WERI-Rb-1 (cell line): ENCODE results near the gene LRP3.
"Not testable (repeated sequence)": the region's sequence is repeated elsewhere in the genome, so short reads cannot be mapped to it uniquely, and the experiment has no call there.

ENCODE experiments used
- DNase-seq: peaks from one replicate; pipeline ENCODE4 v3.0.0-alpha.2; 2020
- H3K27ac ChIP-seq: fragments of 250-450 bp; sonication (Bioruptor Pico); 2 replicates; pipeline ENCODE4 v1.5.1; 2020; ENCODE audit warnings: mild to moderate bottlenecking, moderate library complexity
- H3K27me3 ChIP-seq: fragments of 250-450 bp; sonication (Bioruptor Pico); 2 replicates; pipeline ENCODE4 v1.5.1; 2021; ENCODE audit warnings: mild to moderate bottlenecking, low read depth, moderate library complexity; ENCODE audit not compliant: insufficient read depth, severe bottlenecking
- H3K36me3 ChIP-seq: fragments of 250-450 bp; sonication (Bioruptor Pico); 2 replicates; pipeline ENCODE4 v1.5.1; 2020; ENCODE audit warnings: mild to moderate bottlenecking, moderate library complexity
- H3K4me3 ChIP-seq: 2 replicates; pipeline ENCODE4 v1.5.1; 2011; ENCODE audit warnings: low read depth, mild to moderate bottlenecking, control low read depth, low read length
- H3K9me3 ChIP-seq: fragments of 250-450 bp; sonication (Bioruptor Pico); 2 replicates; pipeline ENCODE4 v1.5.1; 2021; ENCODE audit warnings: mild to moderate bottlenecking, moderate library complexity; ENCODE audit not compliant: severe bottlenecking
- TF ChIP-seq, protein P1 (sequence below): IDR thresholded peaks from 2 replicates; pipeline ENCODE4 v1.5.1; 2011; ENCODE audit warnings: low read depth, mild to moderate bottlenecking, control low read depth, inconsistent platforms, low read length

LRP3 gene

GRCh38 chr19:33186431-33187182, 7.5 kb upstream of the LRP3 start:
- no peaks in the 10 kb centered on the region for H3K36me3 ChIP-seq
- no peak overlapping the region for H3K27ac ChIP-seq
- no peaks in the 10 kb centered on the region for H3K27me3 ChIP-seq
- no peak for DNase-seq
- TF ChIP-seq, protein P1, sequence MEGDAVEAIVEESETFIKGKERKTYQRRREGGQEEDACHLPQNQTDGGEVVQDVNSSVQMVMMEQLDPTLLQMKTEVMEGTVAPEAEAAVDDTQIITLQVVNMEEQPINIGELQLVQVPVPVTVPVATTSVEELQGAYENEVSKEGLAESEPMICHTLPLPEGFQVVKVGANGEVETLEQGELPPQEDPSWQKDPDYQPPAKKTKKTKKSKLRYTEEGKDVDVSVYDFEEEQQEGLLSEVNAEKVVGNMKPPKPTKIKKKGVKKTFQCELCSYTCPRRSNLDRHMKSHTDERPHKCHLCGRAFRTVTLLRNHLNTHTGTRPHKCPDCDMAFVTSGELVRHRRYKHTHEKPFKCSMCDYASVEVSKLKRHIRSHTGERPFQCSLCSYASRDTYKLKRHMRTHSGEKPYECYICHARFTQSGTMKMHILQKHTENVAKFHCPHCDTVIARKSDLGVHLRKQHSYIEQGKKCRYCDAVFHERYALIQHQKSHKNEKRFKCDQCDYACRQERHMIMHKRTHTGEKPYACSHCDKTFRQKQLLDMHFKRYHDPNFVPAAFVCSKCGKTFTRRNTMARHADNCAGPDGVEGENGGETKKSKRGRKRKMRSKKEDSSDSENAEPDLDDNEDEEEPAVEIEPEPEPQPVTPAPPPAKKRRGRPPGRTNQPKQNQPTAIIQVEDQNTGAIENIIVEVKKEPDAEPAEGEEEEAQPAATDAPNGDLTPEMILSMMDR = no peak
- no peaks in the 10 kb centered on the region for H3K9me3 ChIP-seq
- H3K4me3 ChIP-seq = no peak overlapping the region

DNA sequence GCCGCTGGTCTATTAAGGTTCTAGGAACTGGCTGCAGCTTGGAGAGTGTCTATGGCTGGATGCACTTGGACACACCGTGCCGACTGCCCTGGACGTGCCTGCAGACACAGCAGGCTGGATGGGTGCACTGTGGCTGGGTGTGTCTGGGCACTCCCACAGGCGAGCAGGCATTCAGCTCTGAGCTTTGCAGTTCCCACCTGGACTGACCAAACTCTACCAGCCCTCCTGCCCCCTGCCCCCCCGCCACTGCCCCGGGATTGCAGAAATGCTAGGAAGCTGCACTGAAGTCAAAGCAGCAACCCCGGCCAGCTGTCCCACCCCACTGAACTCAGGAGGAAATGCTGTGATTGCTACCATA, 7.0 kb upstream of the LRP3 start:
- Histone ChIP-seq H3K4me3 (no peak overlapping the region), H3K27me3 (no peaks in the 10 kb centered on the region), H3K36me3 (no peaks in the 10 kb centered on the region), H3K9me3 (no peaks in the 10 kb centered on the region), H3K27ac (no peak overlapping the region)
- TF ChIP-seq, protein P1 = no peak
- no peak for DNase-seq

DNA sequence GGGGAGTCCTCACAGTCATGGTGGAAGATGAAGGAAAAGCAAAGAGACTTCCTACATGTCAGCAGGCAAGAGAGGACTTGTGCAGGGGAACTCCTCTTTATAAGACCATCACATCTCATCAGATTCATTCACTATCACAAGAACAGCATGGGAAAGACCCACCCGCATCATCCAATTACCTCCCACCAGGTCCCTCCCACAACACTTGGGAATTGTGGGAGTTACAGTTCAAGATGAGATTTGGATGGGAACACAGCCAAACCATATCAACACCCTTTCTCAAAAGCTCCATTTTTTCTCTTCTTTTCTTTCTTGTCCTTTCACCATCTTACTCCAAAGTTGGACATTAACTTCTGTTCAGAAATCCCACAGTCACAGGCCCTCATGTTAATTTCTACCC, 4.7 kb upstream of the LRP3 start:
- Histone ChIP-seq H3K27ac (no peak overlapping the region), H3K36me3 (no peaks in the 10 kb centered on the region), H3K4me3 (no peak overlapping the region), H3K9me3 (no peaks in the 10 kb centered on the region), H3K27me3 (no peaks in the 10 kb centered on the region)
- TF ChIP-seq, protein P1 = no peak
- DNase-seq = no peak

DNA sequence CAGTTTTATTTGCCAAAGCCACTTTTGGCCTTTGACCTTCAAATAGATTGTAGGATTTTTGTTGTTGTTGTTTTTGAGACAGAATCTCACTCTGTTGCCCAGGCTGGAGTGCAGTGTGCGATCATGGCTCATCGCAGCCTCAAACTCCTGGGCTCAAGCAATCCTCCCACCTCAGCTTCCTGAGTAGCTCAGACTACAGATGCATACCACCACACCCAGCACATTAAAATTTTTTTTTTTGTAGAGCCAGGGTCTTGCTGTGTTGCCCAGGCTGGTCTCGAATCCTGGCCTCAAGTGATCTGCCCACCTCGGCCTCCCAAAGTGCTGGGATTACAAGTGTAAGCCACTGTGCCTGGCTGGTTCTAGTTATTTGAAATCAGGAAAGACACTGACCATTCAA, 3.0 kb upstream of the LRP3 start:
- not testable (repeated sequence) for H3K9me3 ChIP-seq, DNase-seq, H3K27ac ChIP-seq, H3K36me3 ChIP-seq, H3K27me3 ChIP-seq, H3K4me3 ChIP-seq

- Histone ChIP-seq H3K4me3 (no peak overlapping the region), H3K27me3 (no peaks in the 10 kb centered on the region), H3K27ac (no peak overlapping the region), H3K36me3 (peaks cover 1% of the 10 kb centered on the region), H3K9me3 (no peaks in the 10 kb centered on the region)
- no peak for DNase-seq
- TF ChIP-seq, protein P1 = no peak
Observed at GRCh38 chr19:33191501-33191900, 2.6 kb upstream of the LRP3 start.

- TF ChIP-seq, protein P1 = peak; percentile 54
Observed at GRCh38 chr19:33192010-33192409, 2.1 kb upstream of the LRP3 start.

More at GRCh38 chr19:33192010-33192409, 2.1 kb upstream of the LRP3 start:
- no peaks in the 10 kb centered on the region for H3K9me3 ChIP-seq
- H3K27ac ChIP-seq = no peak overlapping the region
- peaks cover 6% of the 10 kb centered on the region for H3K36me3 ChIP-seq
- DNase-seq = no peak
- no peak overlapping the region for H3K4me3 ChIP-seq
- no peaks in the 10 kb centered on the region for H3K27me3 ChIP-seq
